ENCODE measurements around the gene COTL1. TPM values are rescaled to one million over a fixed set of nuclear protein-coding genes. Genes with fewer than 3 reads are reported as not detected.
A peak's percentile ranks its signal among the peaks of the same experiment; 100 is the strongest.

The COTL1 gene
- total and polyA plus RNA-seq, 4 donors, result 41.4 to 182 (median 132) TPM

GRCh38 chr16:84610376-84610775 lies 7.5 kb downstream of the COTL1 start:
- no peaks in the 10 kb centered on the region for H3K27me3 ChIP-seq (ENCODE audit: control insufficient read depth, insufficient read depth, low read length)
- no peaks in the 10 kb centered on the region for H3K9me3 ChIP-seq (ENCODE audit: control insufficient read depth, insufficient read depth, low read length)
- DNase-seq (ENCODE audit: low read depth in 4 of 6, low spot score in 6 of 6), result no peak
- no CpG with 5 or more reads among the region's 1 CpG for WGBS (ENCODE audit: insufficient coverage)
- peaks cover 27% of the 10 kb centered on the region for H3K36me3 ChIP-seq (ENCODE audit: control insufficient read depth, insufficient read depth, low read length)
- H3K4me3 ChIP-seq (ENCODE audit: low read depth, low read length), result no peak overlapping the region
- peak overlapping the region; percentile 74 for H3K27ac ChIP-seq (ENCODE audit: low read depth, low read length)
- H3K4me1 ChIP-seq (ENCODE audit: control insufficient read depth, insufficient read depth, low read length), result peaks cover 35% of the 10 kb centered on the region

- Histone ChIP-seq H3K4me3 (ENCODE audit: low read depth, low read length) (no peak overlapping the region), H3K36me3 (ENCODE audit: control insufficient read depth, insufficient read depth, low read length) (peaks cover 26% of the 10 kb centered on the region), H3K27ac (ENCODE audit: low read depth, low read length) (no peak overlapping the region), H3K9me3 (ENCODE audit: control insufficient read depth, insufficient read depth, low read length) (no peaks in the 10 kb centered on the region), H3K27me3 (ENCODE audit: control insufficient read depth, insufficient read depth, low read length) (no peaks in the 10 kb centered on the region), H3K4me1 (ENCODE audit: control insufficient read depth, insufficient read depth, low read length) (peaks cover 34% of the 10 kb centered on the region)
- 100% methylated on average over 1 of the region's 6 CpGs for WGBS (ENCODE audit: insufficient coverage)
- no peak for DNase-seq (ENCODE audit: low read depth in 4 of 6, low spot score in 6 of 6)
These were observed 8.2 kb downstream of the COTL1 start for GRCh38 chr16:84609563-84610177.

- H3K27me3 ChIP-seq (ENCODE audit: control insufficient read depth, insufficient read depth, low read length), result no peaks in the 10 kb centered on the region
- peaks cover 16% of the 10 kb centered on the region for H3K36me3 ChIP-seq (ENCODE audit: control insufficient read depth, insufficient read depth, low read length)
- no peaks in the 10 kb centered on the region for H3K9me3 ChIP-seq (ENCODE audit: control insufficient read depth, insufficient read depth, low read length)
- no peak overlapping the region for H3K27ac ChIP-seq (ENCODE audit: low read depth, low read length)
- H3K4me3 ChIP-seq (ENCODE audit: low read depth, low read length), result no peak overlapping the region
- H3K4me1 ChIP-seq (ENCODE audit: control insufficient read depth, insufficient read depth, low read length), result peaks cover 36% of the 10 kb centered on the region
- 93% methylated on average over 3 of the region's 6 CpGs for WGBS (ENCODE audit: insufficient coverage)
- DNase-seq (ENCODE audit: low read depth in 4 of 6, low spot score in 6 of 6), result no peak
These were observed 9.6 kb downstream of the COTL1 start for GRCh38 chr16:84608282-84608681.

- H3K36me3 ChIP-seq (ENCODE audit: control insufficient read depth, insufficient read depth, low read length), result peaks cover 17% of the 10 kb centered on the region
- peaks cover 41% of the 10 kb centered on the region for H3K4me1 ChIP-seq (ENCODE audit: control insufficient read depth, insufficient read depth, low read length)
- 83% methylated on average over 7 of the region's 7 CpGs for WGBS (ENCODE audit: insufficient coverage)
- H3K4me3 ChIP-seq (ENCODE audit: low read depth, low read length), result no peak overlapping the region
- no peaks in the 10 kb centered on the region for H3K27me3 ChIP-seq (ENCODE audit: control insufficient read depth, insufficient read depth, low read length)
- no peak for DNase-seq (ENCODE audit: low read depth in 4 of 6, low spot score in 6 of 6)
- no peaks in the 10 kb centered on the region for H3K9me3 ChIP-seq (ENCODE audit: control insufficient read depth, insufficient read depth, low read length)
- no peak overlapping the region for H3K27ac ChIP-seq (ENCODE audit: low read depth, low read length)
These were observed 10.2 kb downstream of the COTL1 start for GRCh38 chr16:84607694-84608093.

GRCh38 chr16:84607061-84607460 lies 10.8 kb downstream of the COTL1 start:
- no peak overlapping the region for H3K4me3 ChIP-seq (ENCODE audit: low read depth, low read length)
- WGBS (ENCODE audit: insufficient coverage), result 97% methylated on average over 12 of the region's 13 CpGs
- no peaks in the 10 kb centered on the region for H3K27me3 ChIP-seq (ENCODE audit: control insufficient read depth, insufficient read depth, low read length)
- no peak overlapping the region for H3K27ac ChIP-seq (ENCODE audit: low read depth, low read length)
- no peaks in the 10 kb centered on the region for H3K9me3 ChIP-seq (ENCODE audit: control insufficient read depth, insufficient read depth, low read length)
- H3K4me1 ChIP-seq (ENCODE audit: control insufficient read depth, insufficient read depth, low read length), result peaks cover 44% of the 10 kb centered on the region
- H3K36me3 ChIP-seq (ENCODE audit: control insufficient read depth, insufficient read depth, low read length), result peaks cover 17% of the 10 kb centered on the region
- DNase-seq (ENCODE audit: low read depth in 4 of 6, low spot score in 6 of 6), result no peak

- Histone ChIP-seq H3K4me3 (ENCODE audit: low read depth, low read length) (no peak overlapping the region), H3K36me3 (ENCODE audit: control insufficient read depth, insufficient read depth, low read length) (peaks cover 17% of the 10 kb centered on the region), H3K9me3 (ENCODE audit: control insufficient read depth, insufficient read depth, low read length) (no peaks in the 10 kb centered on the region), H3K4me1 (ENCODE audit: control insufficient read depth, insufficient read depth, low read length) (peaks cover 47% of the 10 kb centered on the region), H3K27ac (ENCODE audit: low read depth, low read length) (no peak overlapping the region), H3K27me3 (ENCODE audit: control insufficient read depth, insufficient read depth, low read length) (no peaks in the 10 kb centered on the region)
- no peak for DNase-seq (ENCODE audit: low read depth in 4 of 6, low spot score in 6 of 6)
- WGBS (ENCODE audit: insufficient coverage), result 89% methylated on average over 10 of the region's 14 CpGs
These were observed 11.6 kb downstream of the COTL1 start for GRCh38 chr16:84606081-84606875.

- Histone ChIP-seq H3K9me3 (ENCODE audit: control insufficient read depth, insufficient read depth, low read length) (no peaks in the 10 kb centered on the region), H3K27ac (ENCODE audit: low read depth, low read length) (peak overlapping the region; percentile 67), H3K4me3 (ENCODE audit: low read depth, low read length) (no peak overlapping the region), H3K36me3 (ENCODE audit: control insufficient read depth, insufficient read depth, low read length) (peaks cover 17% of the 10 kb centered on the region), H3K4me1 (ENCODE audit: control insufficient read depth, insufficient read depth, low read length) (peaks cover 52% of the 10 kb centered on the region), H3K27me3 (ENCODE audit: control insufficient read depth, insufficient read depth, low read length) (no peaks in the 10 kb centered on the region)
- no peak for DNase-seq (ENCODE audit: low read depth in 4 of 6, low spot score in 6 of 6)
- 58% methylated on average over 2 of the region's 6 CpGs for WGBS (ENCODE audit: insufficient coverage)
These were observed 12.5 kb downstream of the COTL1 start for GRCh38 chr16:84605339-84605848.

GRCh38 chr16:84604477-84605013 lies 13.3 kb downstream of the COTL1 start:
- H3K4me3 ChIP-seq (ENCODE audit: low read depth, low read length), result no peak overlapping the region
- H3K4me1 ChIP-seq (ENCODE audit: control insufficient read depth, insufficient read depth, low read length), result peaks cover 60% of the 10 kb centered on the region
- WGBS (ENCODE audit: insufficient coverage), result 23% methylated on average over 9 of the region's 9 CpGs
- DNase-seq (ENCODE audit: low read depth in 4 of 6, low spot score in 6 of 6), result no peak
- H3K36me3 ChIP-seq (ENCODE audit: control insufficient read depth, insufficient read depth, low read length), result peaks cover 17% of the 10 kb centered on the region
- H3K27ac ChIP-seq (ENCODE audit: low read depth, low read length), result peak overlapping the region; percentile 67
- no peaks in the 10 kb centered on the region for H3K27me3 ChIP-seq (ENCODE audit: control insufficient read depth, insufficient read depth, low read length)
- no peaks in the 10 kb centered on the region for H3K9me3 ChIP-seq (ENCODE audit: control insufficient read depth, insufficient read depth, low read length)

GRCh38 chr16:84603940-84604339 lies 13.9 kb downstream of the COTL1 start:
- Histone ChIP-seq H3K4me3 (ENCODE audit: low read depth, low read length) (no peak overlapping the region), H3K9me3 (ENCODE audit: control insufficient read depth, insufficient read depth, low read length) (no peaks in the 10 kb centered on the region), H3K27me3 (ENCODE audit: control insufficient read depth, insufficient read depth, low read length) (no peaks in the 10 kb centered on the region), H3K27ac (ENCODE audit: low read depth, low read length) (no peak overlapping the region), H3K36me3 (ENCODE audit: control insufficient read depth, insufficient read depth, low read length) (peaks cover 17% of the 10 kb centered on the region), H3K4me1 (ENCODE audit: control insufficient read depth, insufficient read depth, low read length) (peaks cover 66% of the 10 kb centered on the region)
- DNase-seq (ENCODE audit: low read depth in 4 of 6, low spot score in 6 of 6), result no peak
- WGBS (ENCODE audit: insufficient coverage), result 48% methylated on average over 4 of the region's 10 CpGs
